MM.1S (cell line): Measurements from ENCODE around the gene TTC39C.
"Not testable (repeated sequence)": the region's sequence is repeated elsewhere in the genome, so short reads cannot be mapped to it uniquely, and the experiment has no call there.

ENCODE experiments used
- CTCF ChIP-seq: fragments of 300-600 bp; sonication (generic); IDR thresholded peaks from 2 replicates; pipeline ENCODE4 v1.5.1; 2016; ENCODE audit warnings: antibody characterized with exemption, low read length, mixed read lengths
- EZH2 ChIP-seq: fragments of 300-600 bp; sonication (generic); optimal IDR thresholded peaks from 2 replicates; pipeline ENCODE3; 2017; ENCODE audit warnings: low read depth, mild to moderate bottlenecking, antibody characterized with exemption, low read length, mixed read lengths
- EZH2phosphoT487 ChIP-seq: fragments of 300-600 bp; sonication (generic); IDR thresholded peaks from 2 replicates; pipeline ENCODE4 v1.6.1; 2018; ENCODE audit warnings: antibody characterized with exemption, low read length

GRCh38 chr18:24074757-24075156 is 60.2 kb downstream of the TTC39C start:
- not testable (repeated sequence) for TF ChIP-seq CTCF, EZH2, EZH2phosphoT487
